Hematopoietic multipotent progenitor cell (in vitro differentiated cells): ENCODE results near the gene PXYLP1. TPM values are rescaled to one million over a fixed set of nuclear protein-coding genes. Genes with fewer than 3 reads are reported as not detected.

Source experiments
- DNase-seq, 3 donors: peaks; one replicate each; pipeline ENCODE4 v3.0.0-alpha.2; 2011 to 2015; ENCODE audit warnings: low read depth in 2 of 3, low spot score in 2 of 3
- total RNA-seq: library from RNA; depleted of rRNA; stranded (reverse); fragments of >200 nt; gene quantifications from one replicate; pipeline ENCODE4 v1.2.3, GENCODE V29; 2012

The PXYLP1 gene
- total RNA-seq, 1 donor: 3.0 TPM

DNA sequence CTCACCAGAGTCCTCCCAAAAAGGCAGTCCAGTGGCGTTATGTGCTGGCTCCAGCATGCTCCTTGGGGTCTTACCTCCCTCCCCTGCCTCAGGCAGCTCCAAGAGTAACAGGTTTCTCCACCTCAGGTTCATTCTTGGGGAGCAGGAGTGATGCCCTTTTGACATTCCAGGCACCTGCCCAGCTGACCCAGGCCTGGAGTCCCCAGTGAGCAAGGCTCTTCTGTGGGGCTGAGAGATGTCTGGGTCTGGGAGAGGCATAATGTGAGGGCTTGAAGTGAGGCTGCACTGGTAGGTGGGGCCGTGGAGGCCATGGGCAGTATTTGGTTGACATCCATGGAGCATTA, 15.3 kb downstream of the PXYLP1 start:
- DNase-seq: no peak

DNA sequence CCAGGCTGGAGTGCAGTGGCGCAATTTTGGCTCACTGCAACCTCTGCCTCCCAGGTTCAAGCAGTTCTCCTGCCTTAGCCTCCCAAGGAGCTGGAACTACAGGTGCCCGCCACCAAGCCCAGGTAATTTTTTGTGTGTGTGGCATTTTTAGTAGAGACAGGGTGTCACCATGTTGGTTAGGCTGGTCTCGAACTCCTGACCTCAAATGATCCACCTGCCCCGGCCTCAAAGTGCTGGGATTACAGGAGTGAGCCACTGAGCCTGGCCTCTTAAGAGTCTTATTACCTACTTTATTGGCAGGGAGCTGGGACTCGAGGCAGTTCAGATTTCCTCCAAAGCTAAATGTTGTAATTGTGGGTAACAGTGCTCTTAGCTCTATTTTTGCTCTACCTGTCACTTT, 16.4 kb downstream of the PXYLP1 start:
- DNase-seq: no peak

DNA sequence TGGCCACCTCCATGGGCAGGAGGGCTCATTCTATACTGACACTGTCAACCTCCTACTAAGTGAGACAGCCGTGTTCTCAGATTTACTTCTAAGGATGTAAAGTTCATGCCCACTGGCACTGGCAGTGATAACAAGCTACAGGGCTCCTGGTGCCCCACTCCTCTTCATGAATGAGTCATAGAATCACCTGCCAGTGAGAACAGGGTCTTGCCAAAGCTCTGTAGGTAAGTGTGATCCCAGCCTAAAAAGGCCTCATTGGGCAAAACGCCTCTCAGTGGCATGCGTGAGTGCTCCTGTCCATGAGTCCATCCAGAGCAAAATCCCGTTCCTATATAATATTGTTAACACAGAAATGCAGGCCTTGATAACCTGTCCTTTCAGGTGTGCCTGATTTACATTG, 17.4 kb downstream of the PXYLP1 start:
- DNase-seq: no peak

DNA sequence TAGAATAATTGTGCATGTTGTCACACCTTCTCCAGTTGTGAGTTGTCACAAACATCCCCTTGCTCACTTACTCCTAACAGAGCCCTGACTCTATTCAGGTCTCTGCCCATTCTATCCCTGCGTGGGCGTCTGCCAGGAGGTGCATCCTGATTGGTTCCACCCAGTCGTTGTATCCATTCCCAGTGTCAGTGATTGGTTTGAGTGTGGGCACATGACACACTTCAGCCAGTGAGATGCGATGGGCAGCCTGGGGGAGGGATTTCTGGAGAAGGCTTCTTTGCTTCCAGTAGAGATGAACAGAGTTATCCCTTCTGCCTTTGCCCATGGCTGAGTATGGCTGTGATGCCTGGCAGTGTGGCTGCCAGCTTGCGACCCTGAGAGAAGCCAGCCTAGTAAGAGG, 18.7 kb downstream of the PXYLP1 start:
- DNase-seq: no peak

DNA sequence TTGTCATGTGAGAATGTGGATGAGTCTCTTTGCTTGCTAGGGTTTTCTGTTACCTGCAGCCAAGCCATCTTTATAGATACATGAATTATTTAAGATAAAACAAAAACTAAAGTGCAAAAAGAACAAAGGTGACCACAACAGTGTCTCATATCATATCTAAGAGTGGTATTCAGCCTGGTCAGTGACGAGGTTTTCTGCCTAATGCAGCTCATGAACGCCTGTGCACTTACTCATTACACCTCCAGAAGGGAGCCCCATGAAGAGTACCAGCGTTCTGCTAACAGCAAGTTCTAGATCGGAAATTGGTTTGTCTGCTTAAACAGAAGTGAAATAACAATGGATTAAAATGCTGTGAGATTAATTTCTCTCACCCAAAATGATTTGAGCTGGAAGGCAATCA, 19.2 kb downstream of the PXYLP1 start:
- DNase-seq: no peak

DNA sequence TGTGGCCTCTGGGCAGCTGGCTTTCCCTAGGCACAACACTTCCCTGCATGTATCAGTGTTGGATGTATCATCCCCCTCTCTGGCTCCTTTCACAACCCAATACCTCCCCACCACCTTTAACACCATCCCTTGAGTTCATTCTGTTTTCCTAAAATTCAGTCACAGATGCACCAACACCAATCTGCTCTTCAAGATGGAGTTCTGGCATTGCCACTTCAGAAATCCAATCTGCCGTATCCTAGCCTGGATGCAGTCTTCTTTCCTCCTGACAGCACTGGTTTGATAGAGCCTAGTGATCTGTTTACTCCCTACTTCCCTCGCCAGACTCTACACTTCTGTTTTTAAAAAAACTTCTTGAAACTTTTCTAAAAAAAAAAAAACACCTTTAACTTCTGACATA, 21.7 kb downstream of the PXYLP1 start:
- no peak for DNase-seq

DNA sequence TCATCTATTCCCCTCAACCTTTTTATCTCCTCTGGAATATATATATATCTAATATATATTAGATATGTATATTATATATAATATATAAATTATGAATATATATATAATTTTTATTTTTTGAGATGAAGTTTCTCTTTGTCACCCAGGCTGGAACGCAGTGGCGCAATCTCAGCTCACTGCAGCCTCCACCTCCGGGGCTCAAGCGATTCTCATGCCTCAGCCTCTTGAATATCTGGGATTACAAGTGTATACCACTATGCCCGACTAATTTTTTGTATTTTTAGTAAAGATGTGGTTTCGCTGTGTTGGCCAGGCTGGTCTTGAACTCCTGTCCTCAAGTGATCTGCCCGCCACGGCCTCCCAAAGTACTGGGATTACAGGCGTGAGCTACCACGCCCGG, 22.2 kb downstream of the PXYLP1 start:
- no peak for DNase-seq

DNA sequence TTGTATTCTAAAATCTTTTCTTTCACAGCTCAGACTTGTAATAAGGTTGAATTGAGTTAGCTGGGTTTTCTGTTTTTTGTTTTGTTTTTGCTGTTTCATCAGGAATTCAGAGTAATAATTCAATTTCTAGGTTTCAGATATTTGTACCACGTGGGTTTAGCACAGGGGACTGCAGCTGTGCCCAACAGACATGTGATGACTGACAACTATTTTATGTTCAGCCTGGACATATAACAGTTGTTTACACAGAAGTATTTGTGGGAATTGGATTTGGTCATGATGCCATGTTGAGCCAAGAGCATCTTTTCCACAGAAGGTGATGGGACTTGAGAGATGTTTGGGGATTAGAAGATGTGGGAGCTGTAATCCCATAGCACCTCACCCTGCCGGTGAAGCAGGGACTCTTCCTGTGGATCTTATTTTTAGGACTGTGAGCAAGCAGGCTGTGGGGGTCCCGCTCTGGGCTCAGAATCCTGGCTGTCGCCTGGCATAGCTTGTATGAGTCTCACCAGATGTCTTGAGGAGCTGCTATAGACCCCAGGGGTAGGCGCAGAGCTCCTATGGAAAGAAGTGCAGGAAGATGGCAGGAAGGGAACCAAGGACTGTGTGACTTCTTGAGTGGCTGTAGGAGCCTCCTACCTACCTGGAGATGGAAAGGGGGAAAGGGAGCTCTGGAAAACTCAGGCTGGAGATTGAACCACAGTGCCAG, 23.7 kb downstream of the PXYLP1 start:
- no peak for DNase-seq

DNA sequence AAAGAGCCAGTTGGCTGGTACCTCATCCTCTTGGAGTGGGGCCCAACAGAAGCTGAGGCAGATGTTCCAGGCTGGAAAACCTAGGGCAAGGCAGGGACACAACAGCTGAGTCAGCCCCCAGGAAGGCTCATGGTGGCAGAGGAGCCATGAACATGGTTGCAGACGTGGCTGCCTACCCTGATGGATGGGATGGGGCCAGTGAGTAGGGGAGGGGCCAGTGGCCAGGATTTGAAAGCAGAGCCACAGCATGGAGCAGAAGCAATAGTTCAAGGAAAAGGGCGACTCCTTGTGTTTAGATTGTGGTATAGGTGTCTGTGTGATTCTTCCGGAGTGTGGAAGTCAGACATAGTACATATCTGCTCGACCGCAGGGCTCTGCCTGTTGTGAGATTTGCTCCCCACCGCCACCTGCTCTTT, 24.2 kb downstream of the PXYLP1 start:
- DNase-seq: no peak

DNA sequence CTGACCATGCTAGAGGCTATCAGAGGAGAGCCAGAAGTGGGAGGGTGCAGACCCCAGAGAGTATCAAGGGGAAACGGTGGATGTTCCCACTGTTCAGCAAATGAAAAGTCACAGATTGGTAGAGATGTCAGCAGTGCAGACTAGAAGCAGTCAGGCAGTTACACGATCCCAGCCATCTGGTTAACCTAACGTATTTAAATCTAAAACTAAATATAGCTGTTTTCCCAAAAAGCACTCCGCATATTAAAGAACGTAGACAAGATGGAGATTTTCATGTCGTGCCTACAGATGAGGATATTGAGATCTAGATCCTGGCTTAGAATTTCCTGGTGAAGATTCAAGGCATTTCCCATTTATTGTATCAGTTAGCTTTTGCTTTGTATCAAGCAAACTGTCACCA, 25.2 kb downstream of the PXYLP1 start:
- no peak for DNase-seq

DNA sequence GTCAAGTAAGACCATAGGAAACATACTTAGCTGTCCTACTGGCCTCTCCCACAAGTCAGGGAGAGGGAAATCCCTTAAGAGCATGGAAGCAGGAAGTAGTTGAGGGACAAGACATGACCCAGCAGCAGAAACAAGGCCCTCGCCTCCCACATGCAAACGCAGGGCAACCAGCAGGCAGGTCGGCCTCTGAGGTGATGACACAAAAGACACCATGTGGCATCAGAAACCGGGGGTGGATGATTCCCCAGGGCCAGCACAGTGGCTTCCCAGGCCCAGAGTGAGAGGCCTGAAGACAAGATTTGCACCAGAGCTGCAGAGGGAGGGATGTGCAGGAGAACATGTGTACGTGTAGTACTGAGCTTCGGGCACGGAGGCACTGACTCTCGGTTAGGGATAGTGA, 26.3 kb downstream of the PXYLP1 start:
- DNase-seq: no peak

DNA sequence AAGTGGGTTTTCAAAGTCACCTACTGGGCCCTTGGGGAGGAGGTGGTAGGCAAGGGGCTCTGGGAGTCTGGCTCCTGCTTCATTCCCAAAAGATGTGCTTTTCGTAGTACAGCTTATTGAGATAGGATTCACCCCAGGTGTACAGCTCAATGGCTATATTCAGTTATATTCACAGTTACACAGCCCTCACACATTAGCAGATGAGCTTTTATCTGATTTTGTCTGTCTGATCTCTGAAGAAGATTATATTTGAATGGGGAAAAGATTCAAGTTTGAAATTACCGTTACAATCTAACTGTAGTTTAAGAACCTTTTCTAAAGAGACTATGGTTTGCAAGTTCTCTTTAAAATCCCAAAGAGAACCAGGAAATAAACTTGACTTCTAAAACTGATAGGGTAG, 27.3 kb downstream of the PXYLP1 start:
- DNase-seq: no peak

DNA sequence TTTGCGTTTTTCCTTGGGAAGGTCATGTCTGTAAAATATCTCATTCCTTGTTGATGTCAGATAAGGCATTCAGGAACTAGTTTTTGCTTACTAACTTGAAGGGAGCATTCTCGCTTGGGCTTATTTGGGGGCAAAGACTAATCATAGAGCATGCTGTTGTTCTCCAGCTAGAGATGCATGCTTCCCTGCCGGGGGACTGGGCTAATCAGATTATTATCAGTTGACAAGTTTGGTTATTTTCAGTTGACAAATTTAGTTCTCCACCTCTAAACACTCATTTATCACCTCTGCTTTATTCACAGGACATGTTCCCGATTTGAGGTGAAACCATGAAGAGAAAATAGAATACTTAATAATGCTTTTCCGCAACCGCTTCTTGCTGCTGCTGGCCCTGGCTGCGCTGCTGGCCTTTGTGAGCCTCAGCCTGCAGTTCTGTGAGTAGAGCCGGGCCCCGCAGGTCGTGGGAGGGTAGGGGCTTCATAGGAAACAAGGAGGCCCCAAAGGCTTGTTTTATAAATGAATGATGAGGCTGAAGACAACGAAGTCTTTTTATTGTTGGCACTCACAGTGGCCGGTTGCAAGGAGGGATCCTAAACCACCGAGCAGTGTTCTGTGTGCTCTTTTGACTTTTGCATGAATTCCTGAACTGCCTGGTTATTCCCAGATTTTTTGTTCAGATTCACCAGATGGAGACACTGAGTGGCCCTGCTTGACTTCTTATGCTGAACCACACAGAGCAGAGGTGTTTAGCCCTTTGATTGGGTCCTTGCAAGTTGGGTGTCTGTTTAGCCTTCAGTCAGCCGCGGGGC, 28.4 kb downstream of the PXYLP1 start:
- DNase-seq: no peak

DNA sequence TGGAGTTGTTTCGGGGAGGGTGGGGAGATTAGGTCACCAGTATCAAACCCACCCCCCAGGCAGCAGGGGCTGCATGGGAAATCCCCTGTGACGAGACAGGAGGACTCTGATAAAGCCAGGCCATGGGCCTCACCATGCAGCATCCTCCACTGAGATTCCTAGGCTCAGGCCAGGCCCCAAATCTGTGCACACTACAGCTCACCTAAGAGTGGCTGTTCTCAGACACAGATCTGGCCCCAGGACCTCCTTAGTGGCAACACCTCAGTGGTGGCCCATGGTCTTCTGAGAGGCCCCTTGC, 29.0 kb downstream of the PXYLP1 start:
- no peak for DNase-seq

DNA sequence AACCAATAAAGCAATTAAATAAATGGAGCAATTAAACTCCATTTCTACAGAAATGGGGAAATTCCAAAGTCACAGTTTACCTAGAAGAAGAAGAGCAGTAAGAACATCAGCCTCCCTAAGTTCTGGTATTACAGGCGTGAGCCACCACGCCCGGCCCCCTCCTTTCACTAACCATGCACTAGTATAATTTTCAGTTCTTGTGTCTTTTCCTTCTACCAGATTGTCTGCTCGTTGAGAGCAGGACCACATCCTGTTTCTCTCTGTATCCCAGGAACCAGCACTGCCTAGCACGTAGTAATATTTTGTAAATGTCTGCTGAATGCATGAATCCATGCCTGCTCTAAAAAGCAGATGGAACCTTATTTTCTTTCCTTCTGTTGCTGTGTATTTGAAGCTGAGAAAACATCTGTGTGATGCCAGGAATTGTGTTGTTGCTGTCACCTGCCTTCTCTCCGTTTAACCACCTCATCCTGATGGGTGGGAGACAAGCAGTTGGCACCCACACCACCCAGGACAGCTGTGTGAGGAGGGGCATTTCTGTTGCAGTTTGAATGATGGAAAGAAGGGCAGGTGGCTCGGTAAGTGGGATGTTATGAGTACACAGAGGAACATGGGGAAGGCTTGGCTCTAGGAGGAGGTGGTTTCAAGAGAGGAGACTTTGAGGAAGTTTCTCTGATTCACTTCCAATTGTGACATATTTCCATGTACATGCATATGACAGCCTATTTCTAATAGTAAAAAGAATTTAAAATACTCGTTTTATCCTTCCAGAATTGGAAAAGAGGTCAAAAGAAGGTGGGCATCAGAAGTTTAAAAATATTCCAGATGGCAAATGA, 30.1 kb downstream of the PXYLP1 start:
- no peak for DNase-seq

DNA sequence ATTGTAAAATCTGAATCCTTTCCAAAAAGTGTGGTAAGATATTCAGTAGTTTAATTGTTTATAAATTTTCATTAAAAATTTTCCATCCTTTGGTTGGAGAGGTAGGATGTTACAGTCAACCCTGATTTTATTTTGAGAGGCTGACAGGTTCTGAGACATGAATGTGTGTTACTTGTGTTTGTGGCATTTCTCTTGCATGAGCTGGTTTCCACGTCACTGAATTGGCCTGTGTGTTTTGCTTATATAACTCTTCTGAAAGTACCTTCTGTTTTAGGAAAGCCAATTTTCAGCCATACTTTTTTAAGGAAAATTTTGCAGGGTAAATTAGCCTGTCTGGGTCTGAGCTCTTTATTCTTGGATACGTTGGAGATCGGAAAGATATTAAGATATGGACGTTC, 30.7 kb downstream of the PXYLP1 start:
- DNase-seq: no peak

DNA sequence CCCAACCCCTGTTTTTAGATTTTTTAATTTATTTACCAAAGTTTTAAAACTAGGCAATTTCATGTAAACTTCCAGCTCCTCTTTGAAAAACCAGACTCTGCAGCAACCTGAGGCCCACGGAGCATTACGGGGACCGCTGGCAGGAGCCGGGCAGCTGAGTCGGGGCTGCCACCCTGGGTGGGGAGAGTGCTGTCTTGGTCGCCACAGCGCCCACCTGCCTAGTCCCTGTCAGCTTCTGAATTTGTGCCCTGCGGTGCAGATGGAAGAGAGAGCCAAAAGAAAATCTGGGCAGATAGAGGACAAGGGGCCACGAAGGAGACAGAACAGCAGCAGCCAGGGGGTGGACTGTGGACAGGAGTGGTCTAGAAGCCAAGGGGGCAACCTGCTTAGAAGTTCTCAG, 34.6 kb downstream of the PXYLP1 start:
- no peak for DNase-seq

DNA sequence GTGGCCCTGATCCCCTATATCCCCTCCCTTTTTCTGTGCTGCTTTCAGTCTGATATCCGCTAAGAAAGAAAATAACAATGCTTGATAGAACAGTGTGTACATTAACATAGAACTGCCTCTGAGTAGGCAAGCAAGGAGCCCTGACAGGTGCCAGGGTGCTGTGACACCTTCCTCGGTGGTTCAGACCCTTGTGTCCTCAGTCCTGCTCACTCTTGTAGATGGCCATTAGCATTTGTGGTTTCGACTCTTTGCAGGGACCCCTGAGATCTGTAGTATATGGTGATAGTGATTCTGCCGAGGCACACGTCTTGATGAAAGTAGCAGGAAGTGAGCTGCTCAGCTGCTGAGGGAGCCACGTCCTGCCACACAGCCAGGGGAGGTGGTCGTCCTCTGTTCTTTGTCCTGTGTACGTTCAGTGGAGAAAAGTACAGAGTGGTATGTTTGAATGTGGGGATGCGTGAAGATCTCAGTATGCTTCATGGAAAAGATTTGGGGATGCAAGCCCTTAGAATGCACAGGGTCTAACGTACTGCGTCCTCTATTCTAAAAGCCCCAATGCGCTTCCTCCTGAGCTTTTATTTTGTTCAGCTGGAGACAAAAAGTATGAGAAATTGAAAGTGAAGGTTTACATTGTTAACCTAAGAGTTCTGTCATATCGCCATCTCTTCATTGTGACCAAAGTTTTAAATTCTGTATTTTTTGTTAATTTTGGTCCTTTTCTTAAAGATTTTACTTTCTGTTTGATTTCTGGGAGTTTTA, 35.4 kb downstream of the PXYLP1 start:
- peak; percentile 9 to 52 (median 22) for DNase-seq

DNA sequence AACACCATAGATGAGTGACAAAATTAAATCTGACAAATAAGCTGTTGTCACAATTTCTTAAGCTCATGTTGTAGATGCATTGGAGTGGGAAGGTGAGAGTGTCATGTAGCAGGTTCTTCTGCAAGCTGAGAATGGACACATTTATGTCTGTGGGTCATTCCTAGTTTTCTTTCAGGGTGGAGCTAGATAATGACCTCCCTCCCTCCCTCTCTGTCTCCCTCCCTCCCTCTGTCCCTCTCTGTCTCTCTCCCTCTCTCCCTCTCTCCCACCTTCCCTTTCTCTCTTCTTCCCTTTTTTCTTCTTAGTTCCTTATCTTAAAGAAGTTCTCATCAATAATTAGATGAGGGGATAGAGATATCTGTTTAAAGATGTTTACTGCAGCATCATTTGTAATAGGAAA, 36.0 kb downstream of the PXYLP1 start:
- DNase-seq: no peak

DNA sequence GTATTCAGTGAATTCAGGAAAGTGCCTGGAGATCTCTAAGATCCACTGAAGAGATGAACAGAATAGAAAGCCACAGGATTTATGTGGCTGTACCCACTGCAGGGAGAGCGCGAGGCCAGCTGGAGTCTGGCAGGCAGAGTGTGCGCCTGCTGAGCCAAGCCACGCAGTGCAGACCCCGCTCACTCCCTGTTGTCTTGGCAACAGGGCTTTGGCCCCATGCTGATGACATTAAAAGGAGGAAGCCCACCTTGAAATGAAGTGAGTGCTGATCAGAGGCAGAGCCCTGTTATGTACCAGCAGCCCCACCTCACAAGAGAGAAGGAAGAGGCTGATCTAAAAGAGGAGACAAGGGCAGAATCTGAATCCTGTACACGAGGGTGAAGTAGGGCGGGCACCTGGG, 36.7 kb downstream of the PXYLP1 start:
- DNase-seq: peak in 1 of 3 donors; percentile 48

DNA sequence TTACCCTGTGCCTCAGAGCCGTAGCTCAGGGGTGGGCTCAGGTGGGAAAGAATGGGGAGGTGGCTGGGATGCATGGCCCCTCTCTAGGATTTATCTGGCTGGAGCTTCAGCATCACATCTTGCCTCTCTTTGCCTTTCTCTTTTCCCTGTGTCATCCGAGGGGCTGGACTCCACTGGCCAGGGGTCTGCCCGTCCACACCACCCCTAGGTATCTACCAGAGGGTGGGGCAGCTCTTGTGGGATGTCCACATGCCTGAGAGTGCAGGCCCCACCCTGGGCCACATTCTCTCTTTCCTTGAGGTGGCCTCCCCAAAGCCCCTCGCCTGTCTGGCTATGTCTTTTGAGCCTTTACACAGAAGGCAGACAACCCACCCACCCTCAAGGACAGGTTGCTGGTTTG, 37.2 kb downstream of the PXYLP1 start:
- no peak for DNase-seq
